GM12878 (cell line): ENCODE measurements around the gene ARCN1. TPM values are rescaled to one million over a fixed set of nuclear protein-coding genes. Genes with fewer than 3 reads are reported as not detected.

Experiments
- ATAC-seq: fragments of 200-7000 bp; cut with Tn5 transposase; 3 replicates; pipeline ENCODE4 v1.9.1; 2020; ENCODE audit warnings: mild to moderate bottlenecking, moderate library complexity
- BruUV-seq: library from RNA; stranded (reverse); fragments of 400-500 nt; replicated peaks from 2 replicates; lab custom pipeline; 2021; lab: Mats Ljungman, UMichigan
- CTCF ChIA-PET: fragments of 300-600 bp; sonication (Branson Sonifier 250); formaldehyde crosslinking; extraction: SDS; loops from one replicate; lab custom pipeline; 2021; ENCODE audit warnings: inconsistent platforms; lab: Yijun Ruan, JAX
- POLR2A ChIA-PET: fragments of 350-600 bp; formaldehyde crosslinking; extraction: SDS; loops from one replicate; lab custom pipeline; 2021; ENCODE audit warnings: inconsistent platforms; lab: Charles Lee
- RAD21 ChIA-PET: fragments of 300-600 bp; sonication (Branson Sonifier 250); formaldehyde crosslinking; loops from one replicate; lab custom pipeline; 2023; ENCODE audit warnings: antibody characterized with exemption; ENCODE audit not compliant: unreplicated experiment; lab: Charles Lee
- SMC1A ChIA-PET: fragments of 300-600 bp; sonication (Branson Sonifier 250); formaldehyde crosslinking; loops from one replicate; lab custom pipeline; 2023; ENCODE audit not compliant: unreplicated experiment, uncharacterized antibody; lab: Charles Lee
- DNase-seq: peaks from one replicate; pipeline ENCODE4 v3.0.0-alpha.2; 2011; ENCODE audit warnings: low read depth, low spot score
- FAIRE-seq: peaks from 3 replicates; lab custom pipeline; 2011; peaks lifted over from hg19 to GRCh38; lab: Jason Lieb, UNC
- H2AFZ ChIP-seq: 2 replicates; pipeline ENCODE4 v1.6.0; 2011; ENCODE audit warnings: low read depth, low read length, control low read depth; ENCODE audit not compliant: control insufficient read depth
- H3K27ac ChIP-seq: 2 replicates; pipeline ENCODE4 v1.5.1; 2011; ENCODE audit warnings: control low read depth; ENCODE audit not compliant: control insufficient read depth, insufficient read depth
- H3K27me3 ChIP-seq, 2 experiments: replicated peaks in 1 of 2; 2 replicates each; pipeline versions ENCODE4 v1.6.0 to v1.6.1; 2011; ENCODE audit warnings: low read length in 1 of 2; ENCODE audit not compliant: control insufficient read depth in 2 of 2, insufficient read depth in 2 of 2
- H3K36me3 ChIP-seq, 2 experiments: 2 replicates each; pipeline ENCODE4 v1.5.1; 2011; ENCODE audit warnings: low read length in 1 of 2; ENCODE audit not compliant: control insufficient read depth in 2 of 2, insufficient read depth in 2 of 2
- H3K4me1 ChIP-seq: 2 replicates; pipeline ENCODE4 v1.6.1; 2011; ENCODE audit warnings: mild to moderate bottlenecking, low read length, moderate library complexity, mixed read lengths; ENCODE audit not compliant: control insufficient read depth, insufficient read depth
- H3K4me2 ChIP-seq: 2 replicates; pipeline ENCODE4 v1.6.0; 2011; ENCODE audit warnings: control low read depth; ENCODE audit not compliant: control insufficient read depth, insufficient read depth
- H3K4me3 ChIP-seq: fragments of 200-600 bp; sonication (generic); 2 replicates; pipeline ENCODE4 v1.5.1; 2016
- H3K79me2 ChIP-seq: 2 replicates; pipeline ENCODE4 v1.6.0; 2011; ENCODE audit warnings: low read length; ENCODE audit not compliant: control insufficient read depth, insufficient read depth
- H3K9ac ChIP-seq: 2 replicates; pipeline ENCODE4 v1.8.0; 2011; ENCODE audit warnings: low read length, control low read depth, mixed read lengths; ENCODE audit not compliant: control insufficient read depth, insufficient read depth
- H3K9me3 ChIP-seq: replicated peaks from 3 replicates; pipeline ENCODE4 v1.5.1; 2011; ENCODE audit warnings: mild to moderate bottlenecking, low read length; ENCODE audit not compliant: control insufficient read depth, insufficient read depth
- H4K20me1 ChIP-seq: 2 replicates; pipeline ENCODE4 v1.6.0; 2011; ENCODE audit not compliant: control insufficient read depth, insufficient read depth
- CBX3 ChIP-seq: fragments of 200-600 bp; sonication (generic); IDR thresholded peaks from 2 replicates; pipeline ENCODE4 v1.6.1; 2016; ENCODE audit warnings: low read depth, borderline replicate concordance
- EED ChIP-seq: sonication (generic); IDR thresholded peaks from 2 replicates; pipeline ENCODE4 v1.6.1; 2016; ENCODE audit warnings: antibody characterized with exemption, low read depth
- HCFC1 ChIP-seq: fragments of 150-350 bp; IDR thresholded peaks from 2 replicates; pipeline ENCODE4 v1.6.1; 2014; ENCODE audit warnings: low read length
- LARP7 ChIP-seq: fragments of 450-650 bp; IDR thresholded peaks from 2 replicates; pipeline ENCODE4 v1.6.1; 2017; ENCODE audit warnings: mild to moderate bottlenecking
- MEF2A ChIP-seq: IDR thresholded peaks from 2 replicates; pipeline ENCODE4 v1.6.1; 2011; ENCODE audit warnings: low read depth, mild to moderate bottlenecking, low read length, moderate library complexity; ENCODE audit not compliant: insufficient read depth
- MYB ChIP-seq: fragments of 150-350 bp; IDR thresholded peaks from 2 replicates; pipeline ENCODE4 v1.6.1; 2014; ENCODE audit warnings: mild to moderate bottlenecking, low read depth, low read length, borderline replicate concordance
- NFXL1 ChIP-seq: fragments of 450-650 bp; IDR thresholded peaks from 2 replicates; pipeline ENCODE4 v1.6.1; 2017; ENCODE audit warnings: antibody characterized with exemption, mild to moderate bottlenecking, borderline replicate concordance
- NFYB ChIP-seq: IDR thresholded peaks from 2 replicates; pipeline ENCODE4 v1.6.1; 2011; ENCODE audit warnings: low read depth, mild to moderate bottlenecking, low read length, improper control_type of control experiment, moderate library complexity; ENCODE audit not compliant: insufficient read depth
- NR2C1 ChIP-seq: fragments of 450-650 bp; IDR thresholded peaks from 2 replicates; pipeline ENCODE4 v1.6.1; 2017; ENCODE audit warnings: antibody characterized with exemption, mild to moderate bottlenecking, moderate library complexity
- PAX5 ChIP-seq: IDR thresholded peaks from 2 replicates; pipeline ENCODE4 v1.6.1; 2011; ENCODE audit warnings: low read depth, low read length, borderline replicate concordance
- RAD51 ChIP-seq: fragments of 450-650 bp; IDR thresholded peaks from 2 replicates; pipeline ENCODE4 v1.6.1; 2016; ENCODE audit warnings: moderate library complexity, mild to moderate bottlenecking, inconsistent platforms
- SMAD1 ChIP-seq: fragments of 450-650 bp; IDR thresholded peaks from 2 replicates; pipeline ENCODE4 v1.6.1; 2018; ENCODE audit warnings: mild to moderate bottlenecking, low read depth; ENCODE audit not compliant: partially characterized antibody
- TAF1 ChIP-seq: IDR thresholded peaks from 2 replicates; pipeline ENCODE4 v1.6.1; 2011; ENCODE audit warnings: mild to moderate bottlenecking, low read depth, low read length, borderline replicate concordance
- TCF12 ChIP-seq: IDR thresholded peaks from 2 replicates; pipeline ENCODE4 v1.6.1; 2011; ENCODE audit warnings: low read depth, mild to moderate bottlenecking, low read length
- ZSCAN29 ChIP-seq: fragments of 450-650 bp; IDR thresholded peaks from 2 replicates; pipeline ENCODE4 v1.6.1; 2017; ENCODE audit warnings: mild to moderate bottlenecking, moderate library complexity
- WGBS: methylation state at CpG from one replicate; pipeline ENCODE4 v1.1.6; 2016; ENCODE audit warnings: low lambda C conversion rate; ENCODE audit not compliant: insufficient replicate concordance, insufficient coverage; ENCODE audit errors: missing lambda C conversion rate; 5-methylcytosine and 5-hydroxymethylcytosine counted together
- in situ Hi-C: fragments of 300-500 bp; cut with MboI; formaldehyde crosslinking; loops from 9 replicates; pipeline ENCODE4 v1.14.3; 2018; ENCODE audit warnings: mixed read lengths
- intact Hi-C: fragments of 100-400 bp; cut with micrococcal nuclease; formaldehyde crosslinking; loops from one replicate; pipeline ENCODE4 v1.14.2; 2022; ENCODE audit not compliant: unreplicated experiment
- polyA plus RNA-seq, 11 experiments: library from polyadenylated mRNA; depleted of rRNA in 4 of 11; unstranded in 6 of 11; stranded (reverse) in 5 of 11; fragments of >200 nt; fragmentation: Nextera tagmentation in 4 of 11; fragmentation: Illumina TruSeq in 1 of 11; extraction: Ambion mirVana in 4 of 11; extraction: Trizol in 1 of 11; gene quantifications; 1 replicate in 1 of 11; 2 replicates in 10 of 11; pipeline versions ENCODE4 v1.2.1 to v1.2.3, GENCODE V29; 2011 to 2016; ENCODE audit warnings: inconsistent platforms in 2 of 11, missing spikeins in 2 of 11, low read depth in 1 of 11
- total RNA-seq, 4 experiments: library from RNA; depleted of rRNA in 3 of 4; stranded (reverse); fragments of >200 nt in 3 of 4; fragmentation: Illumina TruSeq in 1 of 4; extraction: Trizol in 1 of 4; gene quantifications; 2 replicates each; pipeline versions ENCODE4 v1.2.1 to v1.2.3, GENCODE V29; 2013 to 2021
- TF ChIP-seq, protein P1 (sequence below): fragments of 450-650 bp; IDR thresholded peaks from 2 replicates; pipeline ENCODE4 v1.6.1; 2017; ENCODE audit warnings: mild to moderate bottlenecking, moderate library complexity

ARCN1 gene
- total and polyA plus RNA-seq, 10 of the 15 experiments (the other 5 are each of a cell fraction or from before 2014, with no cell fraction given), result 33.3 to 172 (median 106) TPM

DNA sequence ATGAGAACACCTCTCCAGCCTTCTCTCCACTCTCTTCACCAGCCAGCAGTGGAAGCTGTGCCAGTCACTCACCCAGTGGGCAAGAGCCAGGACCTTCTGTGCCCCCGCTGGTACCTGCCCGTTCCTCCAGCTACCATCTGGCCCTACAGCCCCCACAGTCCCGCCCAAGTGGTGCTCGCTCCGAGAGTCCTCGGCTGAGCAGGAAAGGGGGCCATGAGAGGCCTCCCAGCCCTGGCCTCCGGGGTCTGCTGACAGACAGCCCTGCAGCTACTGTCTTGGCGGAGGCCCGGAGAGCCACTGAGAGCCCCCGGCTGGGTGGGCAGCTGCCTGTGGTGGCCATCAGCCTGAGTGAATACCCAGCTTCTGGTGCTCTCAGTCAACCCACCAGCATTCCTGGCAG lies 55.4 kb downstream of the ARCN1 start:
- Histone ChIP-seq H3K79me2 (no peaks in the 10 kb centered on the region), H4K20me1 (no peaks in the 10 kb centered on the region), H2AFZ (no peak overlapping the region), H3K27ac (no peak overlapping the region), H3K4me2 (no peak overlapping the region), H3K27me3 (peaks cover 0 to 7% of the 10 kb centered on the region in 2 experiments; a peak in 2 of 4 replicates), H3K36me3 (no peaks in the 10 kb centered on the region), H3K4me1 (no peaks in the 10 kb centered on the region), H3K9me3 (no peaks in the 10 kb centered on the region), H3K9ac (no peak overlapping the region), H3K4me3 (no peak overlapping the region)
- no peak for FAIRE-seq
- intact Hi-C loops (no loop called here), in situ Hi-C loops (no loop called here)
- no TSS peak for BruUV-seq
- RAD21 ChIA-PET, result no interaction called here
- POLR2A ChIA-PET, result interaction anchor here (0.5 kb wide), 1 partner anchor 168 kb away, joined by 5 read pairs; no protein-coding TSS in a partner anchor
- WGBS, result 70% methylated on average over 10 of the region's 10 CpGs
- no peak for DNase-seq
- TF ChIP-seq CBX3 (no peak), NFXL1 (no peak), LARP7 (no peak), PAX5 (no peak), EED (no peak), NR2C1 (no peak), TCF12 (no peak), MEF2A (no peak), SMAD1 (no peak), TAF1 (no peak), HCFC1 (no peak), MYB (no peak), ZSCAN29 (no peak), RAD51 (no peak), NFYB (no peak)
- TF ChIP-seq, protein P1, sequence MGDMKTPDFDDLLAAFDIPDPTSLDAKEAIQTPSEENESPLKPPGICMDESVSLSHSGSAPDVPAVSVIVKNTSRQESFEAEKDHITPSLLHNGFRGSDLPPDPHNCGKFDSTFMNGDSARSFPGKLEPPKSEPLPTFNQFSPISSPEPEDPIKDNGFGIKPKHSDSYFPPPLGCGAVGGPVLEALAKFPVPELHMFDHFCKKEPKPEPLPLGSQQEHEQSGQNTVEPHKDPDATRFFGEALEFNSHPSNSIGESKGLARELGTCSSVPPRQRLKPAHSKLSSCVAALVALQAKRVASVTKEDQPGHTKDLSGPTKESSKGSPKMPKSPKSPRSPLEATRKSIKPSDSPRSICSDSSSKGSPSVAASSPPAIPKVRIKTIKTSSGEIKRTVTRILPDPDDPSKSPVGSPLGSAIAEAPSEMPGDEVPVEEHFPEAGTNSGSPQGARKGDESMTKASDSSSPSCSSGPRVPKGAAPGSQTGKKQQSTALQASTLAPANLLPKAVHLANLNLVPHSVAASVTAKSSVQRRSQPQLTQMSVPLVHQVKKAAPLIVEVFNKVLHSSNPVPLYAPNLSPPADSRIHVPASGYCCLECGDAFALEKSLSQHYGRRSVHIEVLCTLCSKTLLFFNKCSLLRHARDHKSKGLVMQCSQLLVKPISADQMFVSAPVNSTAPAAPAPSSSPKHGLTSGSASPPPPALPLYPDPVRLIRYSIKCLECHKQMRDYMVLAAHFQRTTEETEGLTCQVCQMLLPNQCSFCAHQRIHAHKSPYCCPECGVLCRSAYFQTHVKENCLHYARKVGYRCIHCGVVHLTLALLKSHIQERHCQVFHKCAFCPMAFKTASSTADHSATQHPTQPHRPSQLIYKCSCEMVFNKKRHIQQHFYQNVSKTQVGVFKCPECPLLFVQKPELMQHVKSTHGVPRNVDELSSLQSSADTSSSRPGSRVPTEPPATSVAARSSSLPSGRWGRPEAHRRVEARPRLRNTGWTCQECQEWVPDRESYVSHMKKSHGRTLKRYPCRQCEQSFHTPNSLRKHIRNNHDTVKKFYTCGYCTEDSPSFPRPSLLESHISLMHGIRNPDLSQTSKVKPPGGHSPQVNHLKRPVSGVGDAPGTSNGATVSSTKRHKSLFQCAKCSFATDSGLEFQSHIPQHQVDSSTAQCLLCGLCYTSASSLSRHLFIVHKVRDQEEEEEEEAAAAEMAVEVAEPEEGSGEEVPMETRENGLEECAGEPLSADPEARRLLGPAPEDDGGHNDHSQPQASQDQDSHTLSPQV, result no peak
- no peak for ATAC-seq
- CTCF ChIA-PET, result interaction anchor here (0.6 to 1.3 kb wide), 2 partner anchors 16 to 19 kb away, joined by 3 read pairs; no protein-coding TSS in a partner anchor
- SMC1A ChIA-PET, result no interaction called here
